GM21360 (cell line): ENCODE measurements around the gene CD300A.

Experiments
- ATAC-seq: cut with Tn5 transposase; IDR thresholded peaks from one replicate; pipeline ENCODE4 v1.9.1; 2021; ENCODE audit warnings: mild to moderate bottlenecking, moderate library complexity; ENCODE audit not compliant: unreplicated experiment

The CD300A gene

DNA sequence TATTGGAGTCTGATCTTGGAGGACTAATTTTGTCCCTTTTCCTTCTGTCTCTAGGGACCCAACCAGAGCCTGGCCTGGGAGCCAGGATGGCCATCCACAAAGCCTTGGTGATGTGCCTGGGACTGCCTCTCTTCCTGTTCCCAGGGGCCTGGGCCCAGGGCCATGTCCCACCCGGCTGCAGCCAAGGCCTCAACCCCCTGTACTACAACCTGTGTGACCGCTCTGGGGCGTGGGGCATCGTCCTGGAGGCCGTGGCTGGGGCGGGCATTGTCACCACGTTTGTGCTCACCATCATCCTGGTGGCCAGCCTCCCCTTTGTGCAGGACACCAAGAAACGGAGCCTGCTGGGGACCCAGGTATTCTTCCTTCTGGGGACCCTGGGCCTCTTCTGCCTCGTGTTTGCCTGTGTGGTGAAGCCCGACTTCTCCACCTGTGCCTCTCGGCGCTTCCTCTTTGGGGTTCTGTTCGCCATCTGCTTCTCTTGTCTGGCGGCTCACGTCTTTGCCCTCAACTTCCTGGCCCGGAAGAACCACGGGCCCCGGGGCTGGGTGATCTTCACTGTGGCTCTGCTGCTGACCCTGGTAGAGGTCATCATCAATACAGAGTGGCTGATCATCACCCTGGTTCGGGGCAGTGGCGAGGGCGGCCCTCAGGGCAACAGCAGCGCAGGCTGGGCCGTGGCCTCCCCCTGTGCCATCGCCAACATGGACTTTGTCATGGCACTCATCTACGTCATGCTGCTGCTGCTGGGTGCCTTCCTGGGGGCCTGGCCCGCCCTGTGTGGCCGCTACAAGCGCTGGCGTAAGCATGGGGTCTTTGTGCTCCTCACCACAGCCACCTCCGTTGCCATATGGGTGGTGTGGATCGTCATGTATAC is 26.5 kb upstream of the CD300A start:
- no peak for ATAC-seq

DNA sequence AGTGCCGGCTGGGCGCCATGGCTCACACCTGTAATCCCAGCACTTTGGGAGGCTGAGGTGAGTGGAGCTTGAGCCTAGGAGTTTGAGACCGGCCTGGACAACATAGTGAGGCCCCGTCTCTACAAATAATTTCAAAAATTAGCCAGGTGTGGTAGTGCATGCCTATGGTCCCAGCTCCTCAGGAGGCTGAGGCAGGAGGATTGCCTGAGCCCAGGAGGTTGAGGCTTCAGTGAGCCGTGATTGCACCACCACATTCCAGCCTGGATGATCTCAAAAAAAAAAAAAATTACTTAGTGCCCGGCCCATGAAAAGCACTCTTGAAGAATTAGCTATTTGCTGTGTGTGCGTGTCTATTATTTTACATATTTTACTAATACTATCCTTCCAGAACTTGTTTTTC is 24.9 kb upstream of the CD300A start:
- ATAC-seq: no peak

DNA sequence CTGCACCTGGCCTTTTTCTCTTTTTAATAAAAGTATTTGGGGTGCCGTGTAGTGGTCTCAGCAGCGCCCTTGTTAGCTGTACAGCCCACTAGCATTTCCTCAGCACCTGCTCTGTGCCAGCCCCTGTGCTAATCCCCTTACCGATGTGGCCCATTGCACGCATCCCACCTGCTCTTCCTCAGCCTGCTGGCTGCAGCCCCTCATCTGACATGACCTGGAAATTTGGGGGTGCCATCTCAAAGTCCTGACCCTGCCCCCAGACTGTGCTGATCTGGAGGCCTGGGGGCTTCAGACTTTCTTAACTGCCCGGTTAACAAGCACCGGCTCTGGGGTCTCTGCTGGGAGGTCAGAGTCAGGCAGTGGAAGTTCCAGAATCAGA is 24.2 kb upstream of the CD300A start:
- no peak for ATAC-seq

DNA sequence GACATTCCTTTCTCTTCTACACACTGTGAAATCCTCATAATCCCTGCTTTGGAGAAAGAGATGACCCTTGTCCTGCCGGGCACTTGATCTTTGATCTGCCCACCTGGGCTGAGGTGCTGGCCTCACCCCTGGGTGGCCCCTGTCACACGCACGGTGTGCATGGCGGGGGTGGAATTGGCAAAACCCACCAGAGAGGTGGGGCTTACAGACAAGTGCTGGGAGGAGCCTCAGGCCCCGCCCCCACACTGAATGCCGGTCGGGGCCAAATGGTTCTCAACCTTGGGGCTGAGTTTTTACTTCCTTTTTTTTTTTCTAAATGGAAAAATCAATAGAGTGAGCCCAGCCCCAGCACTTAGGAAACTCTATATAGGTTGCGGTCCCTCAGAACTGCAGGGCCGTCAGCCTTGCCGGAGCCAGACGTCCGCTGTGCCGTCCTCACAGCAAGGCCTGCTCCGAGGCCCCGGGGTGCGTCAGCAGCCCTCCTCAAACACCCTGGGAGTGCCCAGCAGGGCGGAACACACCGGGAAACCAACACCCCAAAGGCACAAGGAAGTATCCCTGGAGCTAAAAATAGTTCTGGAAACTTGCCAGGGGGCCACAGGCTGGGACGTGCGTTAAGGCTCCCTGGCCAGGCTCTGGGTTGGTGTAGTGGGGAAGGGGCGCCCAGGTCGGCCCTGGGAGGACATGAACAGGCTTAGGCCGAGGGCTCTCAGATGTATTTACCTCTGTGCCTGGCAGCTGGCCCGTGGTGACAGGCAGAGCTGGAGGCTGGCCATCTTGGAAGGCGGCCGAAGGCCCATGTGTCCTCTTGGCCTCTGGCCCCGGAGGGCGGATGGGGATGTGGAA is 23.5 kb upstream of the CD300A start:
- ATAC-seq: no peak

DNA sequence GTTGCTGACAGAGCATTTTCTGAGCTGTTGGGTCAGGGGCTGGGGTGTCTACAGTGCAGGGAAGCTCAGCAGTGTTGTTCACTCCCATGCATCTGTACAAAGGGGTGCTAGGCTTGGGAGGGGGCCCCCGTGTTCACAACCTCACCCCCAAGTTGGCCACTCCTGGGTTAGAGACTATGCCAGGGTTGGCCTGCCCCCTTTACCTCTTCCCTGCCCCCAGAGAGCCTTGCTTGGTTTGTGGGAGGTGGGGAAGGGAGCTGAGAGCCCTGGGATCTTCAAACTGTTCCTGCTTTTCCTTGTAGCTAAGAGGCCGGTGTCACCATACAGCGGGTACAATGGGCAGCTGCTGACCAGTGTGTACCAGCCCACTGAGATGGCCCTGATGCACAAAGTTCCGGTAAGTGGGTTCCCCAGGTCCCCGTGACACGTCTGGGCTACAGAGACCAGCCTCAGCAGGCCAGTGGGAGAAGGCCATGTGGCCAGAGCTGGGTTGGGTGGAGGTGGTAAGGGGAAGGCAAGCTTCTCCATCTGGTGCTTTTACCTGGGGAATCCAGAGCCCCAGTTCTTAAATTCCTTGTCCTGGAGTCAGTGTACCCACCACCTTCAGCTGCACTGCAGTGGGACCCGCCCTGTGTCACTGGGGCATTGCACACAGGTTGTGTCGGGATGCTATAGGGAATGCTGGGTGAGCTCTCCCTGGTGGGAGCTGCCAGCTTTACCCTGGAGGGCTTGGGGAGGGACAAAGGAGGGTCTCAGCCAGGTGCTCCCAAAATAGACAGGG is 22.7 kb upstream of the CD300A start:
- ATAC-seq: no peak

DNA sequence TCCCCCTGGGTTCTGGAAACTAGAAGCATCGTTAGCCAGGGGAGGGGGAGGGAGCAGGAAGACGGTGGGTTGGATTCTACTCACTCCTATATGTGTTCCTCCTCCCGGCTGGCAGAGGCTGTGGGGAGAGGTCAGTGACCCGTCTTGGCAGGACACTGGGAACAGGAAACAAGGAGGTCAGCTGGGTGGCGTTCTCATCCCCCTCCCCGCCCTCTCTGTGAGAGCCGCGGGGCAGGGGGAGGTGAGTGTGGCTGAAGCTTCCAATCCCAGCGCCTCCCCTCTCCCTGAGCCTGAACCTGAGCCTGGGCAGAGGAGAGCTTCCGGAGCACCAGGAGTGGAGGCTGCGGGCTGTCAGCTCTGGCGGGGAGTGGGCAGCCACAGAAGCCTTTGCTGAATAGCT is 22.0 kb upstream of the CD300A start:
- ATAC-seq: no peak

DNA sequence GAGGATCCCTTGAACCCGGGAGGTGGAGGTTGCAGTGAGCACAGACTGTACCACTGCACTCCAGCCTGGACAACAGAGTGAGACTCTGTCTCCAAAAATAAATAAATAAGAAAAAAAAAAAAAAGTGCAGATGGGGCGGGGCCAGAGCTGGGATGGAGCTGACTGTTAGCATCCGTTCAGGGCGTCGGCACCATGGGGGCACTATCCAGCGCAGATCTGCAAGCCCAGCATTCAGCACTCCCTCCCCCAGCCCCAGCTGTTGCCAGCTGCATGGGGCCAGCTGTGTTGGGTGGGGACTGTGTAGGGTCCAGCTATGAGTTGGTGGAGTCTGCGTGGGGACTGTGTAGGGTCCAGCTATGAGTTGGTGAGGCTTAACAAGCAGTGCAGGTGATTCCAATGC is 21.3 kb upstream of the CD300A start:
- ATAC-seq: no peak

DNA sequence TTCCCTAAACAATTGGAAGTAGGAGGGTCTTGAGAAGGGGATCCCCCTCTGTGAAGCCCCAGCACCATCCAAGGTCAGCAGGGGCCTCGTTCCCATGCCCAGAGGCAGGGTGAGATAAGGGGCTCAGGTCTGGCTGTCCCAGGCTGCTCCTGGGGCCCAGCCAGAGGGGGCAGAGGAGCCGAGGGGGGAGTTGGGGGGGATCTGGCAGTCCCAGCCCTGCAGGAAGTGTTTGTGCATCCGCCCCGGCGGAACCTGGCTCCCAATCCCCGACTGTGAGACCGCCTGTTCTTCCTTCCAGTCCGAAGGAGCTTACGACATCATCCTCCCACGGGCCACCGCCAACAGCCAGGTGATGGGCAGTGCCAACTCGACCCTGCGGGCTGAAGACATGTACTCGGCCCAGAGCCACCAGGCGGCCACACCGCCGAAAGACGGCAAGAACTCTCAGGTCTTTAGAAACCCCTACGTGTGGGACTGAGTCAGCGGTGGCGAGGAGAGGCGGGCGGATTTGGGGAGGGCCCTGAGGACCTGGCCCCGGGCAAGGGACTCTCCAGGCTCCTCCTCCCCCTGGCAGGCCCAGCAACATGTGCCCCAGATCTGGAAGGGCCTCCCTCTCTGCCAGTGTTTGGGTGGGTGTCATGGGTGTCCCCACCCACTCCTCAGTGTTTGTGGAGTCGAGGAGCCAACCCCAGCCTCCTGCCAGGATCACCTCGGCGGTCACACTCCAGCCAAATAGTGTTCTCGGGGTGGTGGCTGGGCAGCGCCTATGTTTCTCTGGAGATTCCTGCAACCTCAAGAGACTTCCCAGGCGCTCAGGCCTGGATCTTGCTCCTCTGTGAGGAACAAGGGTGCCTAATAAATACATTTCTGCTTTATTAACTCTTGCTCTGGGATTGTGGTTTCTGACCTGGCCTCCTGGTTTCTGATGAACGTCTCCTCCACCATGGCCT is 19.6 kb upstream of the CD300A start:
- no peak for ATAC-seq

DNA sequence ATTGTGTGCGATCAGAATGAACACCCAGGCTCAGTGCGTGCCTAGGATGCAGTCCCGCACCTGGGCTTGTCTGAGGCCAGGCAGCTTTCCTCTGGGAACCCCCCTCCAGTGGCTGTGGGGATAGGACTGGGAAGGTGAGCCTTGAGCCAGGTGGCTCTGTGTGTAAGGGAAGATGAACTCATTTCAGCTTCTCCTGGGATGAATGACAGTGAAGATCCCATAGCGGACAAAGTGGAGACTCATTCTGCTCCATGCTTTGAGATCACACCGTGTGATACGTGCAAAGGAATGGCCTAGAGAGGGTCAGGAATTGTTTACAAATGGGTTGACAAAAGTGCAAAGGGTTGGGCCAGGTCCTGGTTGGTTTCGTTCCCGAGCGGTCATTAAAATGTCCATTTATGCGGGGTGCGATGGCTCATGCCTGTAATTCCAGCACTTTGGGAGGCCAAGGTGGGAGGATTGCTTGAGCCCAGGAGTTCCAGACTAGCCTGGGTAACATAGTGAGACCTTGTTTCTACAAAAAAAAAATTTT is 18.7 kb upstream of the CD300A start:
- no peak for ATAC-seq

DNA sequence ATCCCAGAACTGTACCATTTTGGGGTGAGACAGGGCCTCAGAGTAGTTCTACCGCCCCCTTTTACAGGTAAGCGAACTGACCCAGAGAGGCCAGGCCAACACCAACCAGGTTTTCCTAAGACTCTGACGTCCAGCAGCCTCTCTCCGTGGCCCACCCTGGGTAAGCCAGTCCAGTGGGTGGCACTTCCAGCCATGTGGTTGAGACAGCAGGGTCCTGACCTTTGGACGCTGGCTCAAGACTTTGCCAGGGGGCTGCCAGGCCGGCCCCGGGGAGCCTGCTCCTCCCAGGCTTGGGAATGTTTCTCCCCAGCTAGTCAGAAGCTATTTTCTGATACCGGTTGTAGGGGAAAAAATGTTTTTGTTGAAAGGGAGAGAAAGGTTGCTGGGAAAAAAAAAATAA is 17.7 kb upstream of the CD300A start:
- no peak for ATAC-seq

DNA sequence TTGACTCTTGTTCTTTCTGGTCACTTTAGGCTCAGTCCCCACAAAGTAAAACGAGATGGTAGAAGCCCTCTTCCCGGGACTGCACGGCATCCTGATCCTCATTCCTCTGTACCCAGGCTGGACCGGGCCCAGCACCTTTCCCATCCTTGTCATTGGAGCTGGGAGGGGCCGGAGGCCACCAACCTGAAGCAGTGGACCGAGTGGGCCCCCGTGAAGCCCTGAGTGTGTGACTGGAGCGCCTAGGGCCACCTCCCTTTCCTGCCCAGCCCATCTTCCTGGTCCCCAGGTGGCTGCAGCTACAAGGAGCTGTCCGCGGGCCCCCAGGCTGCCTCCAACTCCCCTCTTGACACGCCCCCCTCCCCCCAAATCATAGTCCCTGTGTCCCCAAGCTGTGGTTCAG is 17.1 kb upstream of the CD300A start:
- no peak for ATAC-seq

DNA sequence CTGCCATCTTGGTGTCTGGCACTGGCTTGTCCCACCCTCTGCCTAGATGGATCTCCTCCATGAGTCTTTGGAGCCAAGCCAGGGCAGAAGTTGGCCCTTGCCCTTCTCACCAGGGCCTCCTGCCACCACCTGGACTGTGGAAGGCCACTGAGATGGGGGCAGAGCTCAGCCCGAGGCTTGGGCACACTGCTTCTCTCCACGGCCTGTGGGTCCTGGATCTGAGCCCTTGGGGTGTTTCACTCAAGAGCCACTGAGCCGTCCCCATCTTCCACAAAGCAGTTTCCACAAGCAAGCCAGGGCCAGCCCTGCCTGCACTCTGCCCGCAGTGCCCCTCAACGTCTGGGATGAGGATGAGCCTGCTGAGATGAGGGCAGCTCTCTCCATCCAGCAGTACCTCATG is 16.7 kb upstream of the CD300A start:
- ATAC-seq: no peak

DNA sequence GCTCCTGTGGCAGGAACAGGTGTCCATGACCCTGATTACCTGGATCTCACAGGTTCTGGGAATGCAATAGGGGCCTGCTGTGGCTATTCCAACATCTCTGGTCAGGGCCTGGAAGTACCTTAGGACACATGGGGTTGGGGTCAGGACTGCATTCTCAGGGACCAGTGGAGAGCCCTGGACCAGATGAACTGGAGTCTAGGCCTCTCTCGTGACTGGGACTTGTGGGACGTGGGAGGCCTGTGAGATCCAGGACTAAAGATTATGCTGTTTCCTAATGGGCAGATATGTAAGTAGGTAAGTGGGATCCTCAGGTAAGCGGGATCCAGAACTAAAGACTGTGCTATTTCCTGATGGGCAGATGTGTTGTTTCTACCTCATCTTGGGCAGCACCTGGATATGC is 16.2 kb upstream of the CD300A start:
- no peak for ATAC-seq

DNA sequence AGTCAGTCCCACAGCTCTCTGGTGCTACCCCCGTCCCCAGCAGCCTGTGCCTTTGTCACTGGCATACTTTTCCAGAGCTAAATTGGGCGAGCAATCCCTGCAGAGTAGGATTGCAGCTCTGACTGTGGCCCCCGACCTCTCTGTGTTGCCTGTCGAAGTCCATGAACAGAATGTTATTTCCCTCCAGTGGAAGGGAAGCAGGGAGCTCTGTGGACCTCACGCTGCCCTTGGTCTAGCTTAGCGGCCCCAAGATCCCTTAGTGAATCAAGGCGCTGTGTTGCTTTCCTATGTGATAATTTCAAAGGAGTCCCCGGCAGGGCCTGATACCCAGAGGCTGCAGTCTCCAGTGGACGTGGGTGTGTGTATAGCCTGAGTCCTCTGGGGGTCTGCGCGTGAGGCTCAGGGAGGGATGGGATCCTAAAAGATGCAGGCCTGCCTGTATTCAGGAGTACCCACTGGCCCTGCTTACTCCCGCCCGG is 15.5 kb upstream of the CD300A start:
- no peak for ATAC-seq

DNA sequence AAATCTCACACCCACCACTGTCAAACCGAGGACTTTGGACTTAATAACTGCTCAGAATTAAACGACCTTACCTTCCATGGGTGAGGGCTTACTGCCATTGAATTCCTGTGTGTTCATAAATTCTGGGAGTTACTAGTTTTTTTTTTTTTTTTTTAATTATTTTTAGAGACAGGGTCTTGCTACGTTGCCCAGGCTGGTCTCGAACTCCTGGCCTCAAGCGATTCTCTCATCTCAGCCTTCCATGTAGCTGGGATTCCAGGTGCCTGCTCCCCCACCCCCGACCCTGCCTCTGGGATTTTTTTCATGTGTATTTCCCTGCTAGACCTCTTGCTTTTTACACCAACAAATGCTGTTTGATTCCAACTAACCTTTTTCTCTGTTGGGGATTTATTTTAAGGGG is 14.9 kb upstream of the CD300A start:
- ATAC-seq: no peak

DNA sequence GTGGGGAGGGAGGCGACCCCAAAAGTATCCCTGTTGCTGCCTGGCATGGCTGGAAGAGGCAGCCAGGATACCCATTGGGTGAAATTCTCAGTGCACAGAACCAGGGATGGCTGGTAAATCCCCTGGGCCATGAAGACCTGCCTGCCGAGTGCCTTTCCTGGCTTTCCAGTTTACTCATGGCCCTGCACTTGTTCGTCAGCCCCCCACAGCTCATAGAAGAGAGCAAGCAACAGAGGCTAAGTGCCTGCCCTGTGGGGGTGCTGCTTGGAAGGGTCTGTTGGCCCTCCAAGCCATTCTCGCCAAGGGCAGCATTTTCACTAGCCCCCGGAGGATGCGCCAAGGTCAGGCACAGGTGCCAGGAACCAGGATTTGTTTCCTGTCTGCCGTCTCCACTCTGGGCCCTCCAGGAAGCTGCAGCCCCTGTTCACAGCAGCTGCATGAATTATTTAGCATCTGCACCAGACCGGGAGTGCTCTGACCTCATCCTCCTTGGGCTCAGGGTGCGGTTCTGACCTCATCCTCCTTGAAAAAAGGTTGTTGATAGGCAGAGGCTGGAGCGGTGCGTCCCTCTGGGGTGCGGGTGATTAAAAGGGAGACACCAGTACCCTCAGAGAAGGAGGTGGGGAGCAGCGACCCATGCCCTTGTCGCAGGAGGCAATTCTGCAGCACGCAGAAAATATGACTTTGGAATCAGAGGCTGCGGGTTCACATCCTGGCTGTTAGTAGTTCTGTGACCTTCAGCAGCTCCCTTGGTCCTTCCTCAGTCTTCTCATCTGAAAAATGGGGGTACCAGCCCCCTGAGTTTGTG is 14.2 kb upstream of the CD300A start:
- no peak for ATAC-seq

DNA sequence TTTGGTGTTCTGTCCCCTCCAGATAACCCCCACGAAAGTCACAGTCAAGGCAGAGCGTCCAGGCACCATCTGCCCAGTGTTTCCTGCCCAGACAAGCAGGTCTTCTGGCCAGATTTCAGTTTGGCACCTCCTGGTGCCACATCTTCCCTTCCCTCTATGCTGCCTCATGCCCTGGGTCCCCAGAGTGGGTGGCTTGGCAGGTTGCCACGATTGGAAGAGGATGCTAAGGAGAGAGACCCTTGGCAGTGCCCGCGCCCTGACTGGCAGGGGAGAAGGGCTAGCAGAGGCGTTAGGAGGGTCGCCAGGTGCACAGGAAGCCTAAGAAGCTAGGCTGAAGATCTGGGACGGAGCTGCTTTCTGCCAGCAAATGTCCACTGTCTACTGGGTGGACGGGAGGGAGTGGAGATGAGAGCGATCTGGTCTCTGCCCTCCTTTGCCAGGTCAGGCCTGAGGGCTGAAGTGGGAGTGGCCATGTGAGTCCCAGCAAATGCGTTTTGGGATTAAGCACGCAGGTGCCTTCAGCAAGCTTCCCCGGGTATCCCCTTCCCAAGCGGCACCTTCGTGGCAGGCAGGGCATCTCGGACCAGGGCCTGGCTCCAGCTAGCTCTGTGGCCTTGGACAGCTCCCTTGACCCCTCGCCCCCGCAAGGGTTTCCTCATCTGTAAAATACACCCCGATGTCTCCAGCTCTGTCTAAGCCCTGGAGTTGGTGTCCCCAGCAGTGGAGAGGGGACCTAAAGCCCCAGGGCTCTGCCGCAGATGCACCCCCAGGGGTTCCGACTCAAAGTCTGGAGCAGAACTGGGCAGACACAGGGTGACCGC is 13.4 kb upstream of the CD300A start:
- no peak for ATAC-seq

DNA sequence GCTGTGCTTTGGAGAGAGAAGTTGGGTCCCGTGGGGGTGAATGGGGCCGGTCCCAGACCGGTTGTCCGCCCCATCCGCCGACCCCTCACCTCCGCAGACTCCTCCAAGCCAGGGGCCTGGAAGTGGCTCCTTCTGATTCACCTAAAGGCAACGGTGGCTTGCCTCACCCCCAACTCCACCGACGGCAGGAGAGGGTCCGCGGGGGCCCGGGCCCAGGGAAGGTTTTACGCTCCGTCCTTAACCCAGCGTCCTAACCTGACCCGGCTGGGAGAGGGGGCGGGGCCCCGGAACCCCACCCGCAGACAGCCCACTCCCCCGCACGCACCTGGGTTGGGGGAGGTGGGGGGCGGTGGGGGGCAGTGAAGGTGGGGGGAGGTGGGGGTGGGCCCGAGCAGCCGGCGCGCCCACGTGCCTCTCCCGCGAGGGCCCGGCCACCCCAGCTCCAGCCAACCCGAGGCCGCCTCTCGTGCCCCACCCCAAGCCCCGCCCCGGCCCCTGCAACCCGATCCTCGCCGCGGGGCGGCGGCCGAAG is 12.7 kb upstream of the CD300A start:
- ATAC-seq: peak; percentile 14
